Neuron (in vitro differentiated cells): ENCODE measurements around the gene DCD.

Experiments
- H2AFZ ChIP-seq: one replicate; pipeline ENCODE4 v1.6.1; 2013; ENCODE audit warnings: low read depth, mild to moderate bottlenecking, inconsistent platforms, low read length, moderate library complexity
- H3K27me3 ChIP-seq: one replicate; pipeline ENCODE4 v1.6.1; 2013; ENCODE audit warnings: low read length; ENCODE audit not compliant: insufficient read depth
- H3K36me3 ChIP-seq: one replicate; pipeline ENCODE4 v1.6.1; 2013; ENCODE audit warnings: low read length; ENCODE audit not compliant: insufficient read depth
- H3K4me1 ChIP-seq: one replicate; pipeline ENCODE4 v1.6.1; 2013; ENCODE audit warnings: low read length; ENCODE audit not compliant: insufficient read depth
- H3K4me3 ChIP-seq: 2 replicates; pipeline ENCODE4 v1.5.1; 2013; ENCODE audit warnings: mild to moderate bottlenecking, low read length, moderate library complexity
- H3K9me3 ChIP-seq: one replicate; pipeline ENCODE4 v1.6.1; 2013; ENCODE audit warnings: low read length

The DCD gene

GRCh38 chr12:54648265-54648664 lies at the start of gene DCD:
Gene DCD, minus strand, starts transcription at chr12:54648365. Its CDS starts 62 bp downstream, at chr12:54648303.
- H3K36me3 ChIP-seq, result no peaks in the 10 kb centered on the region
- H2AFZ ChIP-seq, result no peak within 1 kb of the TSS
- H3K9me3 ChIP-seq, result no peaks in the 10 kb centered on the region
- H3K27me3 ChIP-seq, result no peaks in the 10 kb centered on the region
- no peak within 1 kb of the TSS for H3K4me3 ChIP-seq
- no peaks in the 10 kb centered on the region for H3K4me1 ChIP-seq

GRCh38 chr12:54697851-54698250 lies 49.7 kb upstream of the DCD start:
- Histone ChIP-seq H3K9me3 (no peaks in the 10 kb centered on the region), H3K27me3 (no peaks in the 10 kb centered on the region), H3K4me1 (no peaks in the 10 kb centered on the region), H3K4me3 (no peak overlapping the region), H3K36me3 (no peaks in the 10 kb centered on the region), H2AFZ (no peak overlapping the region)

GRCh38 chr12:54692353-54692752 lies 44.2 kb upstream of the DCD start:
- no peaks in the 10 kb centered on the region for H3K36me3 ChIP-seq
- no peak overlapping the region for H2AFZ ChIP-seq
- no peak overlapping the region for H3K4me3 ChIP-seq
- no peaks in the 10 kb centered on the region for H3K9me3 ChIP-seq
- H3K27me3 ChIP-seq, result no peaks in the 10 kb centered on the region
- H3K4me1 ChIP-seq, result no peaks in the 10 kb centered on the region

GRCh38 chr12:54689984-54690383 lies 41.8 kb upstream of the DCD start:
- no peaks in the 10 kb centered on the region for H3K36me3 ChIP-seq
- no peaks in the 10 kb centered on the region for H3K27me3 ChIP-seq
- H2AFZ ChIP-seq, result no peak overlapping the region
- no peak overlapping the region for H3K4me3 ChIP-seq
- no peaks in the 10 kb centered on the region for H3K9me3 ChIP-seq
- no peaks in the 10 kb centered on the region for H3K4me1 ChIP-seq

- H3K27me3 ChIP-seq, result no peaks in the 10 kb centered on the region
- H3K36me3 ChIP-seq, result no peaks in the 10 kb centered on the region
- no peak overlapping the region for H2AFZ ChIP-seq
- no peak overlapping the region for H3K4me3 ChIP-seq
- peaks cover 2% of the 10 kb centered on the region for H3K4me1 ChIP-seq
- H3K9me3 ChIP-seq, result no peaks in the 10 kb centered on the region
Measured at GRCh38 chr12:54689034-54689372, 40.8 kb upstream of the DCD start.

- Histone ChIP-seq H3K27me3 (no peaks in the 10 kb centered on the region), H3K4me3 (no peak overlapping the region), H3K9me3 (no peaks in the 10 kb centered on the region), H3K4me1 (peaks cover 3% of the 10 kb centered on the region), H2AFZ (no peak overlapping the region), H3K36me3 (no peaks in the 10 kb centered on the region)
Measured at GRCh38 chr12:54688309-54689033, 40.3 kb upstream of the DCD start.

- Histone ChIP-seq H3K9me3 (no peaks in the 10 kb centered on the region), H3K4me3 (no peak overlapping the region), H3K27me3 (no peaks in the 10 kb centered on the region), H3K4me1 (peaks cover 3% of the 10 kb centered on the region), H3K36me3 (no peaks in the 10 kb centered on the region), H2AFZ (no peak overlapping the region)
Measured at GRCh38 chr12:54684636-54685630, 36.8 kb upstream of the DCD start.

- peaks cover 3% of the 10 kb centered on the region for H3K4me1 ChIP-seq
- H3K9me3 ChIP-seq, result no peaks in the 10 kb centered on the region
- no peaks in the 10 kb centered on the region for H3K27me3 ChIP-seq
Measured at GRCh38 chr12:54683398-54683797, 35.2 kb upstream of the DCD start.

GRCh38 chr12:54682674-54683073 lies 34.5 kb upstream of the DCD start:
- no peaks in the 10 kb centered on the region for H3K27me3 ChIP-seq
- no peak overlapping the region for H3K4me3 ChIP-seq
- H3K4me1 ChIP-seq, result peaks cover 3% of the 10 kb centered on the region
- H2AFZ ChIP-seq, result no peak overlapping the region
- no peaks in the 10 kb centered on the region for H3K36me3 ChIP-seq
- H3K9me3 ChIP-seq, result no peaks in the 10 kb centered on the region

More at GRCh38 chr12:54683398-54683797, 35.2 kb upstream of the DCD start:
- no peak overlapping the region for H2AFZ ChIP-seq
- H3K4me3 ChIP-seq, result no peak overlapping the region
- H3K36me3 ChIP-seq, result no peaks in the 10 kb centered on the region

- Histone ChIP-seq H3K4me3 (no peak overlapping the region), H3K9me3 (no peaks in the 10 kb centered on the region), H2AFZ (no peak overlapping the region), H3K36me3 (no peaks in the 10 kb centered on the region), H3K27me3 (no peaks in the 10 kb centered on the region), H3K4me1 (peaks cover 3% of the 10 kb centered on the region)
Measured at GRCh38 chr12:54680374-54680773, 32.2 kb upstream of the DCD start.

- H3K27me3 ChIP-seq, result no peaks in the 10 kb centered on the region
- no peaks in the 10 kb centered on the region for H3K4me1 ChIP-seq
Measured at GRCh38 chr12:54678131-54678530, 30.0 kb upstream of the DCD start.

GRCh38 chr12:54667945-54668344 lies 19.8 kb upstream of the DCD start:
- Histone ChIP-seq H3K27me3 (no peaks in the 10 kb centered on the region), H3K9me3 (no peaks in the 10 kb centered on the region), H3K4me1 (no peaks in the 10 kb centered on the region)

More at GRCh38 chr12:54678131-54678530, 30.0 kb upstream of the DCD start:
- Histone ChIP-seq H2AFZ (no peak overlapping the region), H3K36me3 (no peaks in the 10 kb centered on the region), H3K9me3 (no peaks in the 10 kb centered on the region), H3K4me3 (no peak overlapping the region)

GRCh38 chr12:54666008-54666407 lies 17.8 kb upstream of the DCD start:
- Histone ChIP-seq H3K4me1 (no peaks in the 10 kb centered on the region), H3K27me3 (no peaks in the 10 kb centered on the region), H3K36me3 (no peaks in the 10 kb centered on the region), H2AFZ (no peak overlapping the region), H3K4me3 (no peak overlapping the region), H3K9me3 (no peaks in the 10 kb centered on the region)

More at GRCh38 chr12:54667945-54668344, 19.8 kb upstream of the DCD start:
- Histone ChIP-seq H2AFZ (no peak overlapping the region), H3K36me3 (no peaks in the 10 kb centered on the region), H3K4me3 (no peak overlapping the region)
